Stimulated activated CD8-positive, alpha-beta memory T cell treated with anti-CD3 and anti-CD28 coated beads, Interleukin-4, amount 100 ng/mL, for 48 hours (primary cell): ENCODE results near the gene DGKB.

Experiments
- DNase-seq: peaks from one replicate; pipeline ENCODE4 v3.0.0-alpha.2; 2020

DGKB gene

GRCh38 chr7:14184292-14184864 is 718.2 kb downstream of the DGKB start:
- DNase-seq = no peak

GRCh38 chr7:14179781-14180180 is 722.8 kb downstream of the DGKB start:
- DNase-seq = no peak

- no peak for DNase-seq
These were observed 724.7 kb downstream of the DGKB start for GRCh38 chr7:14177876-14178275.

GRCh38 chr7:14170872-14171271 is 731.7 kb downstream of the DGKB start:
- DNase-seq = no peak

- DNase-seq = no peak
These were observed 744.4 kb downstream of the DGKB start for GRCh38 chr7:14158111-14158510.

- no peak for DNase-seq
These were observed 746.1 kb downstream of the DGKB start for GRCh38 chr7:14156436-14156835.

- no peak for DNase-seq
These were observed 753.6 kb downstream of the DGKB start for GRCh38 chr7:14148974-14149373.

- DNase-seq = no peak
These were observed 755.0 kb downstream of the DGKB start for GRCh38 chr7:14147532-14147931.

GRCh38 chr7:14144538-14144937 is 758.0 kb downstream of the DGKB start:
- no peak for DNase-seq

GRCh38 chr7:14144109-14144508 is 758.4 kb downstream of the DGKB start:
- DNase-seq = no peak

GRCh38 chr7:14137676-14138075 is 764.9 kb downstream of the DGKB start:
- DNase-seq = no peak

GRCh38 chr7:14133752-14134151 is 768.8 kb downstream of the DGKB start:
- DNase-seq = no peak

GRCh38 chr7:14125998-14126397 is 776.6 kb downstream of the DGKB start:
- no peak for DNase-seq

- no peak for DNase-seq
These were observed 777.8 kb downstream of the DGKB start for GRCh38 chr7:14124716-14125115.

- no peak for DNase-seq
These were observed 778.6 kb downstream of the DGKB start for GRCh38 chr7:14123923-14124322.

- no peak for DNase-seq
These were observed 786.9 kb downstream of the DGKB start for GRCh38 chr7:14115701-14116100.

- no peak for DNase-seq
These were observed 797.7 kb downstream of the DGKB start for GRCh38 chr7:14104861-14105260.

- no peak for DNase-seq
These were observed 806.4 kb downstream of the DGKB start for GRCh38 chr7:14096159-14096558.

GRCh38 chr7:14095233-14095950 is 807.2 kb downstream of the DGKB start:
- no peak for DNase-seq
